Measurements from ENCODE around the gene MYO15B.

MYO15B gene

GRCh38 chr17:75639771-75640555, 52.4 kb downstream of the MYO15B start:
- DNase-seq (ENCODE audit: low read depth) = no peak

GRCh38 chr17:75640556-75641119, 53.0 kb downstream of the MYO15B start:
- DNase-seq (ENCODE audit: low read depth) = no peak

GRCh38 chr17:75641343-75641742, 53.7 kb downstream of the MYO15B start:
- DNase-seq (ENCODE audit: low read depth) = no peak

GRCh38 chr17:75642182-75642783, 54.7 kb downstream of the MYO15B start:
- no peak for DNase-seq (ENCODE audit: low read depth)

GRCh38 chr17:75642784-75643642, 55.4 kb downstream of the MYO15B start:
- DNase-seq (ENCODE audit: low read depth) = no peak

GRCh38 chr17:75643643-75644017, 56.0 kb downstream of the MYO15B start:
- no peak for DNase-seq (ENCODE audit: low read depth)

GRCh38 chr17:75645501-75645888, 57.9 kb downstream of the MYO15B start:
- no peak for DNase-seq (ENCODE audit: low read depth)

- DNase-seq (ENCODE audit: low read depth) = no peak
These were observed 58.5 kb downstream of the MYO15B start for GRCh38 chr17:75645889-75646637.

GRCh38 chr17:75646638-75646992, 59.0 kb downstream of the MYO15B start:
- DNase-seq (ENCODE audit: low read depth) = no peak

GRCh38 chr17:75647061-75647460, 59.5 kb downstream of the MYO15B start:
- no peak for DNase-seq (ENCODE audit: low read depth)

- DNase-seq (ENCODE audit: low read depth) = no peak
These were observed 60.3 kb downstream of the MYO15B start for GRCh38 chr17:75647921-75648320.

GRCh38 chr17:75649687-75650086, 62.1 kb downstream of the MYO15B start:
- DNase-seq (ENCODE audit: low read depth) = no peak

- DNase-seq (ENCODE audit: low read depth) = no peak
These were observed 63.3 kb downstream of the MYO15B start for GRCh38 chr17:75650874-75651273.

- no peak for DNase-seq (ENCODE audit: low read depth)
These were observed 64.7 kb downstream of the MYO15B start for GRCh38 chr17:75652341-75652740.

- DNase-seq (ENCODE audit: low read depth) = no peak
These were observed 65.4 kb downstream of the MYO15B start for GRCh38 chr17:75652934-75653549.

GRCh38 chr17:75654176-75654575, 66.6 kb downstream of the MYO15B start:
- no peak for DNase-seq (ENCODE audit: low read depth)

- no peak for DNase-seq (ENCODE audit: low read depth)
These were observed 70.6 kb downstream of the MYO15B start for GRCh38 chr17:75658237-75658636.

- DNase-seq (ENCODE audit: low read depth) = no peak
These were observed 73.9 kb downstream of the MYO15B start for GRCh38 chr17:75661531-75661930.

- no peak for DNase-seq (ENCODE audit: low read depth)
These were observed 74.9 kb downstream of the MYO15B start for GRCh38 chr17:75662511-75662910.

GRCh38 chr17:75664099-75664549, 76.5 kb downstream of the MYO15B start:
- DNase-seq (ENCODE audit: low read depth) = no peak

GRCh38 chr17:75665981-75666380, 78.4 kb downstream of the MYO15B start:
- no peak for DNase-seq (ENCODE audit: low read depth)

Data from stimulated activated CD8-positive, alpha-beta memory T cell treated with anti-CD3 and anti-CD28 coated beads, Interleukin-4, amount 100 ng/mL, for 24 hours (primary cell).